ENCODE measurements around the gene SCN2B.

DNA sequence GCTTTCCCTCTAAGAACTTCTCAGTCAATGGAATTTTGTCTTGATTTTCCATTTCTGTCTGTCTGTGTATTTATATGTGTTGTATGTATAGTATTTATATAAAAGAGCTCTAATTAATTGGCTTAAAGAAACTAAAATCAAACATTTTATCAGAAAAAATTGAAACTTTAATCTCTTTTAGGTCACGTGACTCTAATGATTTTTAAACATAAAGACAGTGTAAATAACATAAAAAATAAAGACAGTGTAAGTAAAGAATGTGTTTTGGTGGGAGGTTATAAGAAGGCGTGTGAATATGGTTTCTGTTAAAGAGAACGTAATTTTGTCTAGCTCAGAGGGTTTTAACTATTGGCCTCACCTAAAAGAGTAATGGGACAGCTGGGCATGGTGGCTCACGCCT lies 46.0 kb upstream of the SCN2B start:
- no peak for TF ChIP-seq EP300 (conservative IDR thresholded peaks at IDR 0.05; ENCODE audit: poor library complexity, severe bottlenecking)
- TF ChIP-seq, protein P1, sequence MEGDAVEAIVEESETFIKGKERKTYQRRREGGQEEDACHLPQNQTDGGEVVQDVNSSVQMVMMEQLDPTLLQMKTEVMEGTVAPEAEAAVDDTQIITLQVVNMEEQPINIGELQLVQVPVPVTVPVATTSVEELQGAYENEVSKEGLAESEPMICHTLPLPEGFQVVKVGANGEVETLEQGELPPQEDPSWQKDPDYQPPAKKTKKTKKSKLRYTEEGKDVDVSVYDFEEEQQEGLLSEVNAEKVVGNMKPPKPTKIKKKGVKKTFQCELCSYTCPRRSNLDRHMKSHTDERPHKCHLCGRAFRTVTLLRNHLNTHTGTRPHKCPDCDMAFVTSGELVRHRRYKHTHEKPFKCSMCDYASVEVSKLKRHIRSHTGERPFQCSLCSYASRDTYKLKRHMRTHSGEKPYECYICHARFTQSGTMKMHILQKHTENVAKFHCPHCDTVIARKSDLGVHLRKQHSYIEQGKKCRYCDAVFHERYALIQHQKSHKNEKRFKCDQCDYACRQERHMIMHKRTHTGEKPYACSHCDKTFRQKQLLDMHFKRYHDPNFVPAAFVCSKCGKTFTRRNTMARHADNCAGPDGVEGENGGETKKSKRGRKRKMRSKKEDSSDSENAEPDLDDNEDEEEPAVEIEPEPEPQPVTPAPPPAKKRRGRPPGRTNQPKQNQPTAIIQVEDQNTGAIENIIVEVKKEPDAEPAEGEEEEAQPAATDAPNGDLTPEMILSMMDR (IDR thresholded peaks at IDR 0.05; ENCODE audit: poor library complexity, severe bottlenecking), result no peak
- no peak for TF ChIP-seq POLR2AphosphoS5 (IDR thresholded peaks at IDR 0.05)
- TF ChIP-seq TAF1 (IDR thresholded peaks at IDR 0.05; ENCODE audit: low read depth), result no peak
- TF ChIP-seq EZH2 (IDR thresholded peaks at IDR 0.05; ENCODE audit: borderline replicate concordance, insufficient read depth, low read length, poor library complexity, severe bottlenecking), result no peak
- TF ChIP-seq, protein P2, sequence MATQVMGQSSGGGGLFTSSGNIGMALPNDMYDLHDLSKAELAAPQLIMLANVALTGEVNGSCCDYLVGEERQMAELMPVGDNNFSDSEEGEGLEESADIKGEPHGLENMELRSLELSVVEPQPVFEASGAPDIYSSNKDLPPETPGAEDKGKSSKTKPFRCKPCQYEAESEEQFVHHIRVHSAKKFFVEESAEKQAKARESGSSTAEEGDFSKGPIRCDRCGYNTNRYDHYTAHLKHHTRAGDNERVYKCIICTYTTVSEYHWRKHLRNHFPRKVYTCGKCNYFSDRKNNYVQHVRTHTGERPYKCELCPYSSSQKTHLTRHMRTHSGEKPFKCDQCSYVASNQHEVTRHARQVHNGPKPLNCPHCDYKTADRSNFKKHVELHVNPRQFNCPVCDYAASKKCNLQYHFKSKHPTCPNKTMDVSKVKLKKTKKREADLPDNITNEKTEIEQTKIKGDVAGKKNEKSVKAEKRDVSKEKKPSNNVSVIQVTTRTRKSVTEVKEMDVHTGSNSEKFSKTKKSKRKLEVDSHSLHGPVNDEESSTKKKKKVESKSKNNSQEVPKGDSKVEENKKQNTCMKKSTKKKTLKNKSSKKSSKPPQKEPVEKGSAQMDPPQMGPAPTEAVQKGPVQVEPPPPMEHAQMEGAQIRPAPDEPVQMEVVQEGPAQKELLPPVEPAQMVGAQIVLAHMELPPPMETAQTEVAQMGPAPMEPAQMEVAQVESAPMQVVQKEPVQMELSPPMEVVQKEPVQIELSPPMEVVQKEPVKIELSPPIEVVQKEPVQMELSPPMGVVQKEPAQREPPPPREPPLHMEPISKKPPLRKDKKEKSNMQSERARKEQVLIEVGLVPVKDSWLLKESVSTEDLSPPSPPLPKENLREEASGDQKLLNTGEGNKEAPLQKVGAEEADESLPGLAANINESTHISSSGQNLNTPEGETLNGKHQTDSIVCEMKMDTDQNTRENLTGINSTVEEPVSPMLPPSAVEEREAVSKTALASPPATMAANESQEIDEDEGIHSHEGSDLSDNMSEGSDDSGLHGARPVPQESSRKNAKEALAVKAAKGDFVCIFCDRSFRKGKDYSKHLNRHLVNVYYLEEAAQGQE (IDR thresholded peaks at IDR 0.05; ENCODE audit: borderline replicate concordance), result no peak
- TF ChIP-seq MXI1 (conservative IDR thresholded peaks at IDR 0.05; ENCODE audit: poor library complexity, severe bottlenecking), result no peak
- TF ChIP-seq SMC3 (conservative IDR thresholded peaks at IDR 0.05; ENCODE audit: poor library complexity), result no peak
- no peak for TF ChIP-seq RAD21 (conservative IDR thresholded peaks at IDR 0.05)

All from neural cell (in vitro differentiated cells).